Erythroblast (primary cell): ENCODE measurements around the gene PRPH2.
A peak's percentile ranks its signal among the peaks of the same experiment; 100 is the strongest.

Experiments used
- DNase-seq, 2 experiments: peaks; one replicate each; lab custom pipeline; 2025; lab: John Stamatoyannopoulos, UW
- GATA1 ChIP-seq: IDR thresholded peaks from 2 replicates; pipeline ENCODE4 v1.6.1; 2011; ENCODE audit warnings: low read depth, mild to moderate bottlenecking, control low read depth, low read length, moderate library complexity
- POLR2A ChIP-seq: IDR thresholded peaks from 2 replicates; pipeline ENCODE4 v1.6.1; 2011; ENCODE audit warnings: mild to moderate bottlenecking, low read length

PRPH2 gene

DNA sequence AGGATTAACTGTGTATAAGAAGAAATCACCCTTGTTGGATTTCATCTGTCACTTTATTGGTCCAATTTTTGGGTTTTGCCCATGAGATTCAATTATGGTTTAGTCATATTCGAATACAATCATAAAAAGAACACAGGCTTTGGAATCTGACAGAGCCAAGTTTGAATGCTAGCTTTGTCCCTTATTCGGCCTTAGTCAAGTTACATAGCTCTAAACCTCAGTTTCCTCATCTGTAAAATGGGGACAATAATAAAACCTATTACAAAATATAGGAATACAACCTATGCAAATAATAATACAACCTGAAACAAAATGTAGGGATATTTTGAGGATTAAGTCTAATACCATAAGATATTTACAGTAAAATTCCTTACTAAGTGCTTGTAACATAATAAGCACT, 57.7 kb downstream of the PRPH2 start:
- DNase-seq = no peak
- TF ChIP-seq POLR2A (no peak), GATA1 (no peak)

DNA sequence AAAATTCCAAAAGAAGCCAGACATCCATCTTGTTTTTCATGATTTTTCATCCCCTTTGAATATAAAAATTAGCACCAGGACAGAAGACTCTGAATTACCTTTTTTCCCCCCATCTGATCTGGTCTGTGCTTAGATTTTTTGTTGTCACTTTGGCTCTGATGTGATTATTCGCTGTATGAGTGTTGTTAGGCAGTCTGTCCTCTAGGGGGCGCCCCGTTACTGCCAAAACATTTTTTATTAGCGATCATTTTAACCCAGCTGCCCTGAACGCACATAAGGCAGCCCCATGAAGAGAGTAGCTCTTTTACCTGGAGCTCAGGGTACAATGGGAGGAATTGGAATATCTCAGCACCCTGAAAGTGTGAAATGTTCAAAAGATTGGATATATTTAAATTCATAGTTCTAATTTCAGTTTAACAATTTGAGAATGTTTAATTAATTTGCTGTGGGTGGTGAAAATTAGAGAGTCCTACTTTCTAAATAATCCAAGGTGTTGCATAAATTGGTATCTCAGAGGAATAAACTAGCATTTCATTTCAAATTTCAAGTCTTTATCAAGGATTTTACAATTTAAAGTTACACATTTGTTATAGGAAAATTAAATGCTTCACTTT, 60.8 kb downstream of the PRPH2 start:
- TF ChIP-seq POLR2A = no peak
- TF ChIP-seq GATA1 = no peak
- DNase-seq = peak; percentile 80 to 90

DNA sequence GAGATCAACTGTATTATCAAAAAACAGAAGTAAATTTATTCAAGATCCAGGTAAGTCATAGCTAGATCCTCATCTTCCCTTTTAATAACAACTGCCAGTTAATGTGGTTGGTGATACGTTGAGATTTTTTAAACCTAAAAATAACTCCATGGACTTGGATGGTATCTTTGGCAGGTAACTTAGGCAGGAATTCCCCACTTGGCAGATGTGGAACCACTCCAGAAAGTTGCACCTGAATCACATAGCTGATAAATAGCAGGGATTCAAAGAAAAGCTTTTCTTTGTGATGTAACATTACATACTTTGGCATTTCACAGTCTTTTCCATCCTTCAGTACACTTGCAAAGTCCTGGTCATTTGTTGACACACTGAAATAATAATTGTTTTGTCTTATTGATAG, 62.6 kb downstream of the PRPH2 start:
- DNase-seq = no peak
- TF ChIP-seq POLR2A = no peak
- no peak for TF ChIP-seq GATA1

DNA sequence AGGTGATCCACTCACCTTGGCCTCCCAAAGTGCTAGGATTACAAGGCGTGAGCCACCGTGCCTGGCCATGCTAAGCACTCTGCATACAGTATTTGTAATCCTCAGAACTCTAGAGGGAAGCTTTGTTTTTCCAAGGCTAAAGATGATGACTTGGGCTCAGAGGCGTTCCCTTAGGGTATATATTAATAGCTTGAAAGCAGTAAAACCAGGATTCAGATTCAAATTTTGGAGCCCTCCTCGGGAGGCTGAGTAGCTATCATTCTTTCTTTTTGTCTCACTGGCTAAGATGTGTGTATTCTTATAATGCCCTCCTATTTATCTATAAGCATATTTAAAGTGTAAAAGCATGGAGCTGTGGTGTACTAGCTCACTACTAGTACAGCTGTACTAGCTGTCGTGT, 68.5 kb downstream of the PRPH2 start:
- no peak for DNase-seq
- TF ChIP-seq POLR2A = no peak
- no peak for TF ChIP-seq GATA1

DNA sequence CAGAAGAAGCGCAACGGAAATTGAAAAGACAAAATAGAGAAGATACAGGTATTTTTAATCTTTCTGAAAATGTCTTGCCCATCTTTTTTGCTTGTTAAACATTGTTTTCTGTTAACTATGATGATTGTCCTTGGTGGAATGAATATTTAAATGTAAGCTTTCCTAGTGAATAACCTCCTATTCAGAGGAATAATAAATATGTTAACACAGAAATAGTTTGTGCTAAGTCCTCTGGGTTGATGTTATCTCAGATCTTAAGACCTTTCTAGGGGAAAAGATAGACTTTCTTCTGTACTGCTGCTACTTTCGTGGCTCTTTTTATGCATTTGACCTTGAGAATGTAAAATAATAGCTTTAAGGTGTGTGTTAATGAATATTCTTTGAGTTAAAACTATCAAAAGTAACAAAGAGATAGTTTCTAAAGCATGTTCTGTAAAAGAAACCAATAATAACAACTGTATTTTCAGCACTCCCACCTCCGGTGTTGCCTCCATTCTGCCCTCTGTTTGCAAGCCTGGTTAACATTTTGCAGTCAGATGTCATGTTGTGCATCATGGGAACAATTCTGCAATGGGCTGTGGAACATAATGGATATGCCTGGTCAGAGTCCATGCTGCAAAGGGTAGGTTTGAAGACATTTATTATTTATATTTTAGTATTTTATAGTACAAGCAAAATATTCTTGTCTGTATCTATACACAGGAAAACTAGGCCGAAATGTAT, 70.2 kb downstream of the PRPH2 start:
- no peak for DNase-seq
- no peak for TF ChIP-seq POLR2A
- TF ChIP-seq GATA1 = no peak
